ENCODE results near the gene GAREM2.

Gene GAREM2

DNA sequence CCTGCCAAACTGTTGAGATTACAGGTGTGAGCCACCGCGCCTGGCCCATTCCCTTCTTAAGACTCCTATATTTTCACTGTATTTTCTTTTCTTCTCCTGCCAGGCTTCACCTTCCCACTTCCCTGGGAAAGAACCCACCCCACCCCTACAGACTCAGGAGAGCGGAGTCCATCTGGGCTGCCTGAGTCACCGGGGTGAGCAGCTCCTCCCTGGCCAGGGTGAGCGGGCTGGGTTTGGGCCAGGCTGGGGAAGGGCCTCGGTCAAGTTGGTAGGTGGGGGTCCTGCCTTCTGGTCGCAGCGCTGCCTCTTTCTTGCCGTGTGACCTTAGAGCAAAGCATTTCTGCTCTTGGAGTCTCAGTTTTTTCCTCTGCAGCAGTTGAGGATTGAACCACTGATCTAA is 2.1 kb upstream of the GAREM2 start:
- no peak for DNase-seq

- no peak for DNase-seq
Observed at GRCh38 chr2:26172189-26172870, 558 bp upstream of the GAREM2 start.

DNA sequence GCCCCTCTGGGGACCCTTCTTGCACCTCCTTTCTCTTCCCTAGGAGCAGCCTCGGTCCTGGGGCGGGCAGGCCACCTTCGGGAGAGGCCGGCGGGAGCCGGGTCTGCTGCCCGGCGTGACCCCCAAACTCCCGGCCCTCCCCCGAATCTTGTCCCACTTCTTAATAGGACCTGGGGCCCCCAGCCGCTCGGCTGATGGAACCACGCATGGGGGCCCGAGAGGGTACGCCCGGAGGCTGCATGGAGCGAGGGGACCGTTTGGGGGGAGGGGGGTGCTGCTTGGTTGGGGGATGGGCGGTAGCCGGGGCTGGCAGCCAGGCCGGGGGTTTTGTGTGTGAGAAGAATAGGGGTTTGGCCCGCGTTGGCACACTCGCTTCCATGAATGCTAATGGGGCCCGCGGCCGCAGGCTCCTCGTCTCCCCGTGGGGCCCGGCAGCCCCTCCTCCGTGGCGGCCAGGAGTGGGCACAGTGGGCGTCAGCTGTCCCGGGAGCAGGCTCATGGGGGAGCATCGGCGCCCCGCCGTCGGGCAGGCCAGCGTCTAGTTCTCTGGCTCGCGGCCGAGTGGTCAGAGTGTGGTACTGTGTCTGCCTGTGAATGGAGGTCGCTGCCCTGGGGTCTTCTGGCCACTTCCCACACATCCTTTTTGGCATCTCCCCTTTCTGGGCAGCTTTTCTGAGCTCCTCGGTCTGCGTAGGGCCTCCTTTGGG is 1.0 kb downstream of the GAREM2 start:
- no peak for DNase-seq

- DNase-seq: no peak
Observed at GRCh38 chr2:26174691-26175465, 2.0 kb downstream of the GAREM2 start.

DNA sequence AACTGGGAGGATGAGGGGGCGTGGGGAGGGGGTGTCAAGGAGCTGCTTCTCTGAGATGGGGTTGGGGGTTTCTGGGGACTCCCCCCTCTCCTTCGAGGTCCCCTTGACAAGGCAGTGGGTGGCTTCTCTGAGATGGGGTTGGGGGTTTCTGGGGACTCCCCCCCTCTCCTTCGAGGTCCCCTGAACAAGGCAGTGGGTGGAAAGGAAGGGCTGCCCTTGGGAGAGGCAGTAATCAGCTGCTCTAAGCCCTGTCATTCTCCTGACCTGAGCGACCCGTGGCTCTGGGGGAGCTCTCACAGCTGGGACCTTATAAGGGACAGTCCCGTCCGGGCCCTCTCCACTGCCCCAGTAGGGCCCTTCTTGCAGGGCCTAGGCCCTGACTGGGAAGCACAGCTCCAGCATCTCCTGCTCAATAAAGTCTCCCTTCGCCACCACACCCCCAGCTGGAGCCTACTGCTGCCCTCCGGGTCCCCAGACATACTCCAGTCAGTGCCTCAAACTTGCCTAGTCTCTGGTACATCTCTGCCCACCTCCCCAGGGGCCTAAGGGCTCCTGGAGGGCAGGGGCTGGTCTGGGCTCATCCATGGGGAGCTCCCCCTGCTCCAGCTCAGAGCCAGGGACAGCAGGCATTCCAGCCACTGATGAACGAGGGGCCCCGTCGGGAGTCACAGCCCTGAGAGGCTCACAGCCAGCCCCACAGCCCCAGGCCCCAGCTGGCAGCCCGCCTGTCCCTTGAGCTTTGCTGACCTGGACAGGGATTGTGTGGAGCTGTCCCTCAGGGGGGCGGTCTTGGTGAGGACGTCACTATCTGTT is 2.8 kb downstream of the GAREM2 start:
- no peak for DNase-seq

DNA sequence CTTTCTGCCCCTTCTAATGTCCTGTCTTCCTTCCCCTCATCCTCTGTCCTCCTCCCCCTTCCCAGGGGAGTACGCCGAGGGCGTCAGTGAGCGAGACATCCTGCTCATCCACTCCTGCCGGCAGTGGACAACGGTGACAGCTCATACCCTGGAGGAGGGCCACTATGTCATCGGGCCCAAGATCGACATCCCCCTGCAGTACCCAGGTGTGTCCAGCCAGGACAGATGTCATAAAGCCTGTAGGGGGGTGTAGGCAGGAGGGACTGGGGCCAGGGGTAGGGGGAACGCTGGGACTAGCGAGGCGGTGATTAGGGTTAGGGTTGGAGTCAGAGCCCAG is 3.4 kb downstream of the GAREM2 start:
- no peak for DNase-seq

DNA sequence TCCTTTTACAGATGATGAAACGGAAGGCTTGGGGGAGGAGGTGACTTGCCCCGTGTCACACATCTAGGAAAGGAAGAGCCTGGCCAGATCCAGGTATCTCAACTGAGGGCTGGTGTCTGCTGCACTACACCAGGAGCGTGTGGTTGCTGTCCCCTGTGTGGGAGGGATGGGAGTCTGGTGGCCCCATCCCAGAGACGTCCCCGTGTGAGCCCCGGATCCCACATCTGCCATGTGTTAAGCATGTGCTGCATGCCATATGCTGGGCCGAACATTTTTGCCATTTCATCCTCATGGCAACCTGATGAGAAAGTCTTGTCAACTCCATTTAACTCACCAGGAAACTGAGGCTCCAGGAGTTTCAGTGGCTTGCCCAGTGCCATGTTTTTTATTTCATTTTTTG is 4.2 kb downstream of the GAREM2 start:
- no peak for DNase-seq

DNA sequence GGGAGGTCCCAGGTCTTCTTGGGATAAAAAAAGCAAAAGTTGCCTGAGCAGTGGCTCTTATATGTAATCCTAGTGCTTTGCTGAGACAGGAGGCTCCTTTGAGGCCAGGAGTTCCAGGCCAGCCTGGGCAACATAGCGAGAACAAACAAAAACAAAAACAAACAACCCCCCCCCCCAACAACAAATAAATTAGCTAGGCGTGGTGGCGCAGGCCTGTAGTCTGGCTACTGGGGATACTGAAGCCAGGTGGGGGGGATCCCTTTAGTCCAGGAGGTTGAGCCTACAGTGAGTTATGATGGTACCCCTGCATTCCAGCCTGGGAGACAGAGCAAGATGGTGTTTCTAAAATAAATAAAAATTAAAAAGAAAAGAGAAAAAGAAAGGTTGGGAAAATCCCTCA is 5.4 kb downstream of the GAREM2 start:
- DNase-seq: no peak

GRCh38 chr2:26178746-26179436 is 6.0 kb downstream of the GAREM2 start:
- peak; percentile 10 for DNase-seq

GRCh38 chr2:26179446-26179913 is 6.6 kb downstream of the GAREM2 start:
- DNase-seq: no peak

GRCh38 chr2:26182441-26182840 is 9.6 kb downstream of the GAREM2 start:
- no peak for DNase-seq

GRCh38 chr2:26182887-26183630 is 10.2 kb downstream of the GAREM2 start:
- no peak for DNase-seq

- no peak for DNase-seq
Observed at GRCh38 chr2:26184121-26184520, 11.2 kb downstream of the GAREM2 start.

- DNase-seq: peak; percentile 86
Observed at GRCh38 chr2:26184555-26185303, 11.8 kb downstream of the GAREM2 start.

DNA sequence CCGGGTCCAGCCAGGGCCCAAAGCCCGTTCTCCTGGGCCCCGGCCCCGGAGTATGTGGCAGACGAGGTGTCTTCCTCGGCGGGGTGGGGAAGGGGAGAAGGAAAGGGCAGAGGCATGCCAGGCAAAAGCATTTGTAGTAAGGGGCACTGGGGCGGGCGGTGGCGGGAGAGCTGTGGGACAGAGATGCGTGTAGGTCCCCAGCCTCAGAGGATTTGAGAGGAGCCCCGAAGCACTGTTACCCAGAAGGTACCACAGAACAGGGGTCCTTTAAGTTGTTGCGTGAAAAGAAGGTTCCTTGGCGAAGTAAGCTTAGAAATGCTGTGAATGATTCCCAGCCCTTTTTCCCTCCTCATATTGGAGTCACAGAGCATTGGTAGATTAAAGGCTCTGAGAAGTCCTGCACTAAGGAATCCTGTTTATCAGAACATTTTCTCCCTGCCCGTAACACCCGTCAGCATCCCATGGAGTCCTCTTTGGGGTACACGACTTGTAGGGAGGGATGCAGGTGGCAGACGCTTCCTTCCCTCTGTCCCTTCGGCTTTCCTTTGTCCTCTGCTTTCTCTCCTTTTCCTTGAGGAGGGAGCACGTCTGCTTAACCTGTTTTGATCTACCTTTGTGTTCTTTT is 12.5 kb downstream of the GAREM2 start:
- no peak for DNase-seq

DNA sequence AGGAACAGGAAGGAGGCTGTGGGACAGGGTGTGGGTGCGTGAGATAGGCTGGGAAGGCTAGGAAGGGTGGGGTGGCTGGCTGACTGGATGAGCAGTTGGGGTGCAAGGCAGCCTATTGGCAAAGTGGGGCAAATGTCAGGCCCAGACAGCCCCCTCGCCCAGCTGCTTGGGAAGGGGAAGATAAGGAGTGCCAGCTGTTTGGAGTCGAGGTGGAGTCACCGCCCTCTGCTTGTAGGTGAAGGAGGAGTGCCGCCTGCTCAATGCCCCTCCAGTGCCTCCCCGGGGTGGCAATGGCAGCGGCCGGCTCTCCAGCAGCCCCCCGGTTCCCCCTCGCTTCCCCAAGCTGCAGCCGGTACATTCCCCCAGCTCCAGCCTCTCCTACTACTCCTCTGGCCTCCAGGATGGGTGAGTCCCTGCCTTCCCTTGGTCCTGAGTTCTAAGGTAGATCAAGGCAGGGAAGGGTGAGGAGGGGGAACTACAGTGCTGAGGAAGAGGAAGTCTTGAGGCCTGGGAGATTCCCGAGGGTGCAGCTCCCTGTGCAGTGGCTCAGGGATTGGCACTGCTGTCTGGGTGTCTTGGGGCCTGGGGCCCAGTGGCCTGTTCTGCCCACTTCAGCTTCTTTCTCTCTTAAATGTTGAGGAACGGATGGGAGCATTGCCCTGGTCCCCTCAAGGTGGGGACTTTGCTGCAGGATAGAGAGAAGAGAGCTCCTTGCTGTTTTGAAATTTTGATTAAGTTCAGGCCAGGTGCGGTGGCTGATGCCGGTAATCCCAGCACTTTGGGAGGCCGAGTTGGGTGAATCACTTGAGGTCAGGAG is 13.3 kb downstream of the GAREM2 start:
- DNase-seq: peak; percentile 23

GRCh38 chr2:26187114-26187513 is 14.2 kb downstream of the GAREM2 start:
- DNase-seq: no peak

DNA sequence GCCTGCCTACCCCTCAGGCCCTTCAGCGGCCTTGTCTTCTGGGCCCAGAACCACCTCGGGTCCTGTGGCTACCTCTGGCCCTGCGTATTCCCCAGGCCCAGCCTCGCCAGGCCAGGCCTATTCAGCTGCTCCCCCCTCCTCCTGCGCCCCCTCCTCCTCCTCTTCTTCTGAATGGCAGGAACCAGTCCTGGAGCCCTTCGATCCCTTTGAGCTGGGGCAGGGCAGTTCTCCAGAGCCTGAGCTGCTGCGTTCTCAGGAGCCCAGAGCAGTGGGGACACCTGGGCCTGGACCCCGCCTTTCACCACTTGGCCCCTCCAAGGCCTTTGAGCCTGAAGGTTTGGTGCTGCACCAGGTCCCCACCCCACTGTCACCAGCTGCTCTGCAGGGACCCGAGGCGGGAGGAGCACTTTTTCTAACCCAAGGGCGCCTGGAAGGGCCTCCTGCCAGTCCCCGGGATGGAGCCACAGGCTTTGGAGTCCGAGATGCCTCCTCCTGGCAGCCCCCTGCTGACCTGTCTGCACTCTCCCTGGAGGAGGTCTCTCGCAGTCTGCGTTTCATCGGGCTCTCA is 14.7 kb downstream of the GAREM2 start:
- DNase-seq: no peak

- no peak for DNase-seq
Observed at GRCh38 chr2:26189123-26189522, 16.2 kb downstream of the GAREM2 start.

All from inflammatory macrophage treated with lipopolysaccharide for 4 hours (primary cell).